Subcutaneous adipose tissue (tissue), 4 donors: ENCODE data around the gene TNIK. TPM values are rescaled to one million over a fixed set of nuclear protein-coding genes. Genes with fewer than 3 reads are reported as not detected.

Experiments used
- total RNA-seq, 4 donors: library from RNA; depleted of rRNA; stranded (reverse); fragments of >200 nt; gene quantifications; one replicate each; pipeline ENCODE4 v1.1.0, GENCODE V29; 2016
- TF ChIP-seq, protein P1 (sequence below): fragments of 450-650 bp; IDR thresholded peaks from one replicate; pipeline ENCODE4 v1.5.1; 2016; ENCODE audit warnings: low read depth, mild to moderate bottlenecking, control low read depth, antibody characterized with exemption, moderate library complexity

TNIK gene
- total RNA-seq, 4 donors from 2014 or later, result 1.5 to 11.7 (median 1.9) TPM

GRCh38 chr3:171028779-171029232 is 431.4 kb downstream of the TNIK start:
- TF ChIP-seq, protein P1, sequence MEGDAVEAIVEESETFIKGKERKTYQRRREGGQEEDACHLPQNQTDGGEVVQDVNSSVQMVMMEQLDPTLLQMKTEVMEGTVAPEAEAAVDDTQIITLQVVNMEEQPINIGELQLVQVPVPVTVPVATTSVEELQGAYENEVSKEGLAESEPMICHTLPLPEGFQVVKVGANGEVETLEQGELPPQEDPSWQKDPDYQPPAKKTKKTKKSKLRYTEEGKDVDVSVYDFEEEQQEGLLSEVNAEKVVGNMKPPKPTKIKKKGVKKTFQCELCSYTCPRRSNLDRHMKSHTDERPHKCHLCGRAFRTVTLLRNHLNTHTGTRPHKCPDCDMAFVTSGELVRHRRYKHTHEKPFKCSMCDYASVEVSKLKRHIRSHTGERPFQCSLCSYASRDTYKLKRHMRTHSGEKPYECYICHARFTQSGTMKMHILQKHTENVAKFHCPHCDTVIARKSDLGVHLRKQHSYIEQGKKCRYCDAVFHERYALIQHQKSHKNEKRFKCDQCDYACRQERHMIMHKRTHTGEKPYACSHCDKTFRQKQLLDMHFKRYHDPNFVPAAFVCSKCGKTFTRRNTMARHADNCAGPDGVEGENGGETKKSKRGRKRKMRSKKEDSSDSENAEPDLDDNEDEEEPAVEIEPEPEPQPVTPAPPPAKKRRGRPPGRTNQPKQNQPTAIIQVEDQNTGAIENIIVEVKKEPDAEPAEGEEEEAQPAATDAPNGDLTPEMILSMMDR, result no peak

GRCh38 chr3:171028025-171028778 is 432.0 kb downstream of the TNIK start:
- TF ChIP-seq, protein P1, result no peak

- TF ChIP-seq, protein P1, result no peak
Observed at GRCh38 chr3:171026597-171027293, 433.5 kb downstream of the TNIK start, which contains the start of gene SLC2A2. Gene SLC2A2 (minus strand): TSS chr3:171026720. CDS start chr3:171026670, 50 bp downstream.

DNA sequence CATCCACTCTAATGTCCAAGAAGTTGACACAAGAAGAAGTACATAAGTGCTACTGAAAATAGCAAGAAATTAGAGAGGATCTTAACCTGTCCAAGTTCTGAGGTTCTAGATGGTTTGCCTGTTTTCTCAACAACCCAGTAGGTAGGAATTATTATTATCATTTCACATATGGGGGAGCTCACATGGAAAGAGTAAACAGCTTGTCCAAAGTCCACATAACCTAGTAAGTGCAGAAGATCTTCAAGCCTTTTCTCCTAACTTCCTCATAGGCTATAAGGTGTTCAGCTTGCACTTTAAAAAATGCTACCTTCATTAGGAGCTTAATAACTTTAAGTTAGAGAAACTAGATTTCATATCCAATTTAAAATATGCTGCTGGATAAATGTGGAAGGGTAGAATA is 436.6 kb downstream of the TNIK start:
- TF ChIP-seq, protein P1, result no peak

DNA sequence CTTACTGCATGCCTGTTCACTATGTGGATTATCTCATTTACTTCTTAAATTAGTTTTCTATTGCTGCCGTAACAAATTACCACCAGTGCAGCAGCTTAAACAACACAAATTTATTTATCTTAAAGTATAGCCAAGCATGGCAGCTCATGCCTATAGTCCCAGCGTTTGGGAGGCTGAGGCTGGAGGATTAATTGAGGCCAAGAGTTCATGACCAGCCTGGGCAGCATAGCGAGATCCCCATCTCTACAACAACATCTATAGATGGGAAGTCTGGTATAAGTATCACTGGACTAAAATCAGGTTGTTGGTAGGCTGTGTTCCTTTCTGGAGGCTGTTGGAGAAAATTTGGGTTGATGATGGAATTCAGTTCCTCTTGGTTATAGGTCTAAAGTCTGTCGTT is 438.8 kb downstream of the TNIK start:
- TF ChIP-seq, protein P1, result no peak

- TF ChIP-seq, protein P1, result no peak
Observed at GRCh38 chr3:171018156-171018935, 441.9 kb downstream of the TNIK start.
